ENCODE data around the gene NKD2. TPM values are rescaled to one million over a fixed set of nuclear protein-coding genes. Genes with fewer than 3 reads are reported as not detected.

The NKD2 gene
- total RNA-seq, 1 donor from 2014 or later = 65.1 TPM

GRCh38 chr5:1031306-1031959 lies 22.8 kb downstream of the NKD2 start:
- peaks cover 4% of the 10 kb centered on the region for H3K36me3 Mint-ChIP-seq
- H3K9me3 Mint-ChIP-seq = no peaks in the 10 kb centered on the region
- DNase-seq (ENCODE audit: low spot score in 2 of 2, unreplicated experiment in 2 of 2) = no peak
- no peak for TF ChIP-seq CTCF (IDR thresholded peaks at IDR 0.05; ENCODE audit: unreplicated experiment)
- no peak overlapping the region for H3K27ac Mint-ChIP-seq
- peaks cover 4% of the 10 kb centered on the region for H3K4me1 Mint-ChIP-seq
- no peak overlapping the region for H3K4me3 Mint-ChIP-seq
- H3K27me3 Mint-ChIP-seq (ENCODE audit: low read depth) = peaks cover 11% of the 10 kb centered on the region

DNA sequence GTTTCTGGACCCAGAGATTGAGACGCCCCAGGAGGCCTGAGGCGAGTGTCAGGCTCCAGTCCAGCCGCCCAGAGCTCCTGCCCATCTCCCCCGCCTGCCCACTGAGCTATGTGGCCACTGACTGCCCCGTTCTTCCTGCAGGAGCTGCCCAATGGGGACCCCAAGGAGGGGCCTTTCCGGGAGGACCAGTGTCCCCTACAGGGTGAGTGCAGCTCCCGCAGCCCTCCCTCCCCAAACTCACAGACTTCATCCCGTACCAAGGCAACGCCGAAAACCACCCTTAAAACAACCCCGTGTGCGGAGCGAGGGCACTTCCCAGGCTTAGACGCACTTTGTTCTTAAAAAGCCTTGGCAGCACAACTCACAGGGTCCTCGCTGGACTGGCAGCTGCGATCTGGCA lies 23.4 kb downstream of the NKD2 start:
- no peaks in the 10 kb centered on the region for H3K9me3 Mint-ChIP-seq
- no peak overlapping the region for H3K4me3 Mint-ChIP-seq
- no peak for TF ChIP-seq CTCF (IDR thresholded peaks at IDR 0.05; ENCODE audit: unreplicated experiment)
- DNase-seq (ENCODE audit: low spot score in 2 of 2, unreplicated experiment in 2 of 2) = no peak
- H3K36me3 Mint-ChIP-seq = peaks cover 4% of the 10 kb centered on the region
- H3K27me3 Mint-ChIP-seq (ENCODE audit: low read depth) = peaks cover 11% of the 10 kb centered on the region
- H3K27ac Mint-ChIP-seq = no peak overlapping the region
- H3K4me1 Mint-ChIP-seq = peaks cover 4% of the 10 kb centered on the region

GRCh38 chr5:1032551-1033027 lies 24.0 kb downstream of the NKD2 start:
- DNase-seq (ENCODE audit: low spot score in 2 of 2, unreplicated experiment in 2 of 2) = no peak
- peaks cover 4% of the 10 kb centered on the region for H3K36me3 Mint-ChIP-seq
- peaks cover 11% of the 10 kb centered on the region for H3K27me3 Mint-ChIP-seq (ENCODE audit: low read depth)
- no peaks in the 10 kb centered on the region for H3K9me3 Mint-ChIP-seq
- no peak for TF ChIP-seq CTCF (IDR thresholded peaks at IDR 0.05; ENCODE audit: unreplicated experiment)
- H3K27ac Mint-ChIP-seq = no peak overlapping the region
- no peak overlapping the region for H3K4me3 Mint-ChIP-seq
- peaks cover 4% of the 10 kb centered on the region for H3K4me1 Mint-ChIP-seq

GRCh38 chr5:1033178-1033577 lies 24.6 kb downstream of the NKD2 start:
- H3K4me1 Mint-ChIP-seq = peaks cover 4% of the 10 kb centered on the region

GRCh38 chr5:1033606-1034420 lies 25.2 kb downstream of the NKD2 start:
- Mint-ChIP-seq H3K4me3 (no peak overlapping the region), H3K36me3 (peaks cover 8% of the 10 kb centered on the region), H3K4me1 (peaks cover 4% of the 10 kb centered on the region), H3K27ac (no peak overlapping the region), H3K27me3 (ENCODE audit: low read depth) (peaks cover 8% of the 10 kb centered on the region), H3K9me3 (no peaks in the 10 kb centered on the region)
- no peak for DNase-seq (ENCODE audit: low spot score in 2 of 2, unreplicated experiment in 2 of 2)
- TF ChIP-seq CTCF (IDR thresholded peaks at IDR 0.05; ENCODE audit: unreplicated experiment) = no peak

More at GRCh38 chr5:1033178-1033577, 24.6 kb downstream of the NKD2 start:
- TF ChIP-seq CTCF (IDR thresholded peaks at IDR 0.05; ENCODE audit: unreplicated experiment) = no peak
- Mint-ChIP-seq H3K27ac (no peak overlapping the region), H3K27me3 (ENCODE audit: low read depth) (peaks cover 8% of the 10 kb centered on the region), H3K36me3 (peaks cover 4% of the 10 kb centered on the region), H3K9me3 (no peaks in the 10 kb centered on the region), H3K4me3 (no peak overlapping the region)
- DNase-seq (ENCODE audit: low spot score in 2 of 2, unreplicated experiment in 2 of 2) = no peak
